BJ (cell line): Measurements from ENCODE around the gene MAML3. TPM values are rescaled to one million over a fixed set of nuclear protein-coding genes. Genes with fewer than 3 reads are reported as not detected.
A peak's percentile ranks its signal among the peaks of the same experiment; 100 is the strongest.

Experiments used
- CTCF ChIA-PET: fragments of 350-600 bp; formaldehyde crosslinking; extraction: SDS; loops from one replicate; lab custom pipeline; 2021; ENCODE audit warnings: antibody characterized with exemption, inconsistent platforms; lab: Yijun Ruan, JAX
- POLR2A ChIA-PET: fragments of 300-600 bp; sonication (Branson Sonifier 250); formaldehyde crosslinking; extraction: SDS; loops from one replicate; lab custom pipeline; 2021; ENCODE audit warnings: antibody characterized with exemption; lab: Charles Lee
- DNase-seq: peaks from one replicate; pipeline ENCODE4 v3.0.0-alpha.2; 2011; ENCODE audit warnings: low read depth
- H3K27me3 ChIP-seq: 2 replicates; pipeline ENCODE4 v1.6.0; 2011; ENCODE audit warnings: low read length; ENCODE audit not compliant: control insufficient read depth, insufficient read depth
- H3K36me3 ChIP-seq: 2 replicates; pipeline ENCODE4 v1.5.1; 2011; ENCODE audit warnings: low read length; ENCODE audit not compliant: control insufficient read depth, insufficient read depth
- H3K4me3 ChIP-seq: 2 replicates; pipeline ENCODE4 v1.5.1; 2011; ENCODE audit warnings: low read depth, mild to moderate bottlenecking, control low read depth, low read length
- polyA minus RNA-seq: library from RNA; depleted of rRNA, polyadenylated mRNA; stranded (reverse); fragments of >200 nt; gene quantifications from 2 replicates; pipeline ENCODE4 v1.2.3, GENCODE V29; 2011; rRNA and poly(A)+ RNA removed
- polyA plus RNA-seq: library from polyadenylated mRNA; depleted of rRNA; stranded (reverse); fragments of >200 nt; gene quantifications from 2 replicates; pipeline ENCODE4 v1.2.3, GENCODE V29; 2011; rRNA removed
- TF ChIP-seq, protein P1 (sequence below): IDR thresholded peaks from 2 replicates; pipeline ENCODE4 v1.5.1; 2011; ENCODE audit warnings: low read depth, mild to moderate bottlenecking, control low read depth, inconsistent platforms, low read length, moderate library complexity; ENCODE audit not compliant: insufficient read depth

The MAML3 gene
- polyA plus RNA-seq (1.6 and 1.9 TPM in 2 replicates), polyA minus RNA-seq (2.1 and 4.5 TPM in 2 replicates)

DNA sequence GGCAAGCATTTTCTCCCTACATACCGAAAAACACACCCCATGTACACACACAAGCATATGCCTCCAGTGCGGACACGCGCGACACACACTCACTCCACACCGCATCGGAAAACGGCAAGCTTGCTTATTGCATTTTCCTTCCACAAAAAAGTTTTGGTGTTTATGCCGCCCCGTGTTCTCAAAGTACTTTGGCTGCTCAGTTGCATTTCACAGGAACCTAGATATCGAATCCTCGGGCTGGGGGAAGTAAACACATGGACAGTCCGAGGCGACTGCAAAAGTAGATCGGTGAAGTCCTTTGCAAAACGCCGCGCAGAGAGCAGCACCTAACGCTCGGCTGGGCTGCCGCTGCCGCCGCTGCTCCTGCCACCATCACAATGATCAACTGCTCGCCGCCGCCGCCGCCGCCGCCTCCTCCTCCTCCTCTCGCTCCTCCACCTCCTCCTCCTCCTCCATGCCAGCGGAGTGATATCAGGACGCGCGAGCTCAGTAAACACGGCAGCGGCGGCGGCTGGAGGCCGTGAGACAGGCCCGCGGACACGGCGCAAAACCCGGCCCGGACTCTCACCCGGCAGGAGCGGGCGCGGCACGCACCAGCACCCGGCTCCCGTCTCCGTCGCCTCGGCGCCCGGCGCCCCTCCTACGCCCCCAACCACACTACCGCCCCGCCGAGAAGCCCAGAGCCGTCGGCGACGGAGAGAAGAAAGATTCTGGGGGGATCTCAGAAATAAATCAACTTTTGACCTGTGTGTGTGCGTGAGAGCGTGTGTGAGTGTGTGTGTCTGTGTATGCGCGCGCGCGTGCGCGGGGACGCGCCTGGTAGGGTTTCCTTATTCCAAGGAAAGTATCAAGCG is at the start of gene MAML3:
Gene MAML3 (minus strand): TSS at position 467 of the 854 bp plus-strand sequence. CDS start 857 bp downstream, outside the sequence.
- ChIA-PET POLR2A (interaction anchor here (0.7 kb wide), 1 partner anchor 697 kb away, joined by 3 read pairs; no protein-coding TSS in a partner anchor), CTCF (interaction anchor here (0.7 to 2.9 kb wide), 5 partner anchors 93 to 102 kb away, joined by 3 to 10 read pairs (median 3); no protein-coding TSS in a partner anchor)
- Histone ChIP-seq H3K27me3 (no peaks in the 10 kb centered on the region), H3K36me3 (no peaks in the 10 kb centered on the region), H3K4me3 (peak within 1 kb of the TSS; percentile 66)
- TF ChIP-seq, protein P1, sequence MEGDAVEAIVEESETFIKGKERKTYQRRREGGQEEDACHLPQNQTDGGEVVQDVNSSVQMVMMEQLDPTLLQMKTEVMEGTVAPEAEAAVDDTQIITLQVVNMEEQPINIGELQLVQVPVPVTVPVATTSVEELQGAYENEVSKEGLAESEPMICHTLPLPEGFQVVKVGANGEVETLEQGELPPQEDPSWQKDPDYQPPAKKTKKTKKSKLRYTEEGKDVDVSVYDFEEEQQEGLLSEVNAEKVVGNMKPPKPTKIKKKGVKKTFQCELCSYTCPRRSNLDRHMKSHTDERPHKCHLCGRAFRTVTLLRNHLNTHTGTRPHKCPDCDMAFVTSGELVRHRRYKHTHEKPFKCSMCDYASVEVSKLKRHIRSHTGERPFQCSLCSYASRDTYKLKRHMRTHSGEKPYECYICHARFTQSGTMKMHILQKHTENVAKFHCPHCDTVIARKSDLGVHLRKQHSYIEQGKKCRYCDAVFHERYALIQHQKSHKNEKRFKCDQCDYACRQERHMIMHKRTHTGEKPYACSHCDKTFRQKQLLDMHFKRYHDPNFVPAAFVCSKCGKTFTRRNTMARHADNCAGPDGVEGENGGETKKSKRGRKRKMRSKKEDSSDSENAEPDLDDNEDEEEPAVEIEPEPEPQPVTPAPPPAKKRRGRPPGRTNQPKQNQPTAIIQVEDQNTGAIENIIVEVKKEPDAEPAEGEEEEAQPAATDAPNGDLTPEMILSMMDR = no peak
- no peak for DNase-seq

- ChIA-PET POLR2A (no interaction called here), CTCF (interaction anchor here (1.0 to 1.4 kb wide), 2 partner anchors 12 to 37 kb away, joined by 3 to 4 read pairs; no protein-coding TSS in a partner anchor)
- no peak for DNase-seq
- Histone ChIP-seq H3K4me3 (no peak overlapping the region), H3K36me3 (no peaks in the 10 kb centered on the region), H3K27me3 (peaks cover 5% of the 10 kb centered on the region)
- TF ChIP-seq, protein P1 = no peak
Observed at GRCh38 chr4:140198942-140199341, 45.0 kb upstream of the MAML3 start.

DNA sequence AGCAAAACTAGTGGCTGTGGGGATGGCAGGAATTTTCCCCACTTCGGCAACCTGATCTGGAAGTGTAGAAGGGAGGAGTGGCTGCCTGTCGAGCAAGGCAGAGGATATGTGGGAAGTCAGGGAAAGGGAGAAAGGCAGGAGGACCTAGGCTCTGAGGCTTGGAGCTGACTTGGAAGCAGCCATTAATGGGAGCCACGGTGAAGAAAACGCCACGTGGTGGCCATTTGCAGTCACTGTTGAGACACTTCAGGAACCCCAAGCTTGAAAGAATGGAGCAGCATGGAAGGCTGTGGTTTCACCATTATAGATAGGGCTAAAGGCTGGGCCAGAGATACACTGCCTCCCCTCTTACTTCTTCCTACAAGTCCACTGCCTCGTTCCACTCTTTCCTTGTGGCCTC is 41.8 kb upstream of the MAML3 start:
- Histone ChIP-seq H3K27me3 (peaks cover 5% of the 10 kb centered on the region), H3K4me3 (no peak overlapping the region), H3K36me3 (no peaks in the 10 kb centered on the region)
- CTCF ChIA-PET = interaction anchor here (0.9 kb wide), 1 partner anchor 9 kb away, joined by 5 read pairs; no protein-coding TSS in a partner anchor
- no peak for DNase-seq
- POLR2A ChIA-PET = no interaction called here
- TF ChIP-seq, protein P1 = no peak

DNA sequence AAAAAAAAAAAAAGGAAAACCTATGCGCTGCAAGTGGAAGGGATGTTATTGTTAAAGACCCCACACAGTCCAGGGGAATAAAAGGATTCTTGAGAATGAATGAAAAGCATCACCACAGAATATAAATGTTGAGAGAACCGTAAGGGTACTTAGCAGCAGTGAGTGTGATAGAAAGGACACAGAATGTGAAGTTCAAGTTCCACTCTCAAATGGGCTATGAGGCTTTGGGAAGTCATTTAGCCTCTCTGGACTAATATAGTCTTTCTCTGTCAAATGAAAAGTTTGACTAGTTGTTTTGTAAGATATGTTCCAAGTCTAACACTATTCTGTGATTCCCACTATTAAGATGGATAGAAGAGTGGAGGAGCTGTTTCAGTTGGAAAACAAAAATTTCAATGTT is 35.8 kb upstream of the MAML3 start:
- 0 out of 2 replicates have a peak, but pooled peaks cover 3% of the 10 kb centered on the region for H3K27me3 ChIP-seq
- no peak overlapping the region for H3K4me3 ChIP-seq
- DNase-seq = no peak
- POLR2A ChIA-PET = interaction anchor here (0.6 kb wide), 1 partner anchor 8 kb away, joined by 3 read pairs; no protein-coding TSS in a partner anchor
- TF ChIP-seq, protein P1 = no peak
- H3K36me3 ChIP-seq = no peaks in the 10 kb centered on the region
- CTCF ChIA-PET = no interaction called here

DNA sequence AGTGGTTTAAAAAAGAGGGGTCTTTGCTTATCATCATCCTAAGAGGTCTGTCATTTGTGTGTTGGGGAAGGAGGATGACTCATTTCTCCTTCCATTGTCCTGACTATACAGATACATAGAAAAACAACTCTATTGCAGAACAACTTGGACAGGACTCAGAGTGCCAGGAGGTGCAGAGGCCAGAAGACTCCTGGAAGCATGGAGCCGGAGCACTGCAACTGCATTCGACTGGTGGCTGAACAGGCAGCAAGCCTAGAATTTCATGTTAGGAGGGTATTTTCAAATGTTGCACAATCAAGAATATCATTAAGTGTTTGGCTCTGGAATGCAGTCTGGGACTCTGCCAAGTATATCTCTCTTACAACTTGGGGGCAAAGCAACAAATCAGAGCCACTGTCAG is 35.0 kb upstream of the MAML3 start:
- H3K36me3 ChIP-seq = no peaks in the 10 kb centered on the region
- POLR2A ChIA-PET = no interaction called here
- peaks cover 5% of the 10 kb centered on the region; the same call in 1 of the 2 replicates for H3K27me3 ChIP-seq
- TF ChIP-seq, protein P1 = no peak
- CTCF ChIA-PET = no interaction called here
- no peak overlapping the region for H3K4me3 ChIP-seq
- no peak for DNase-seq
